ENCODE measurements around the gene MDM2.

GRCh38 chr12:68789144-68789878 lies 18.7 kb upstream of the MDM2 start:
- TF ChIP-seq ISL1 (CRISPR knock-in tag; IDR thresholded peaks at IDR 0.05) = no peak
- no peak for TF ChIP-seq ARNTL (CRISPR knock-in tag; IDR thresholded peaks at IDR 0.05; ENCODE audit: borderline replicate concordance, low read depth)
- no peak for TF ChIP-seq ZC3H10 (CRISPR knock-in tag; IDR thresholded peaks at IDR 0.05)
- no peak for TF ChIP-seq ZFP3 (CRISPR knock-in tag; IDR thresholded peaks at IDR 0.05)
- no peak for TF ChIP-seq BACH2 (CRISPR knock-in tag; IDR thresholded peaks at IDR 0.05; ENCODE audit: borderline replicate concordance)
- TF ChIP-seq ZNF70 (CRISPR knock-in tag; IDR thresholded peaks at IDR 0.05) = no peak
- no peak for TF ChIP-seq CREB5 (CRISPR knock-in tag; IDR thresholded peaks at IDR 0.05; ENCODE audit: low read depth)
- no peak for TF ChIP-seq OSR1 (CRISPR knock-in tag; IDR thresholded peaks at IDR 0.05)
- TF ChIP-seq SNAI2 (CRISPR knock-in tag; IDR thresholded peaks at IDR 0.05) = no peak
- TF ChIP-seq PATZ1 (CRISPR knock-in tag; IDR thresholded peaks at IDR 0.05; ENCODE audit: borderline replicate concordance) = no peak
